Naive thymus-derived CD8-positive, alpha-beta T cell (primary cell): ENCODE results near the gene CCDC88A. TPM values are rescaled to one million over a fixed set of nuclear protein-coding genes. Genes with fewer than 3 reads are reported as not detected.
"Not testable (repeated sequence)": the region's sequence is repeated elsewhere in the genome, so short reads cannot be mapped to it uniquely, and the experiment has no call there.

Experiments used
- ATAC-seq, 2 donors: fragments of 150-1000 bp; cut with Tn5 transposase in 1 of 2; sonication (Bioruptor Pico), chemical (Tn5 transposase) in 1 of 2; 1 replicate in 1 of 2; 2 replicates in 1 of 2; pipeline ENCODE4 v1.10.0; 2021; ENCODE audit warnings: mild to moderate bottlenecking in 2 of 2, moderate library complexity in 2 of 2
- POLR2A ChIA-PET: fragments of 350-600 bp; sonication (Branson Sonifier 250); formaldehyde crosslinking; loops from one replicate; lab custom pipeline; 2021; ENCODE audit warnings: antibody characterized with exemption; lab: Charles Lee
- DNase-seq, 10 donors: peaks; one replicate each; pipeline versions ENCODE4 v3.0.0 to v3.0.0-alpha.2; 2020 to 2022
- H3K27ac Mint-ChIP-seq, 10 donors: one replicate each; pipeline ENCODE4 v1.8.0; 2020 to 2022; ENCODE audit warnings: mild to moderate bottlenecking in 10 of 10, mixed read lengths in 10 of 10, moderate library complexity in 4 of 10, inconsistent platforms in 1 of 10
- H3K27me3 Mint-ChIP-seq, 5 donors: one replicate each; pipeline ENCODE4 v1.8.0; 2021 to 2022; ENCODE audit warnings: mixed read lengths in 5 of 5
- H3K36me3 Mint-ChIP-seq, 3 donors: one replicate each; pipeline ENCODE4 v1.8.0; 2020 to 2022; ENCODE audit warnings: mixed read lengths in 3 of 3, mild to moderate bottlenecking in 2 of 3, inconsistent platforms in 1 of 3
- H3K4me1 Mint-ChIP-seq, 4 donors: one replicate each; pipeline ENCODE4 v1.8.0; 2021 to 2022; ENCODE audit warnings: mixed read lengths in 4 of 4
- H3K4me3 Mint-ChIP-seq, 10 donors: one replicate each; pipeline ENCODE4 v1.8.0; 2020 to 2022; ENCODE audit warnings: mild to moderate bottlenecking in 10 of 10, mixed read lengths in 10 of 10, moderate library complexity in 6 of 10, inconsistent platforms in 1 of 10
- H3K9me3 Mint-ChIP-seq, 9 donors: one replicate each; pipeline ENCODE4 v1.8.0; 2020 to 2022; ENCODE audit warnings: mixed read lengths in 9 of 9, mild to moderate bottlenecking in 3 of 9, inconsistent platforms in 1 of 9, moderate library complexity in 1 of 9
- polyA plus RNA-seq, 3 donors: library from polyadenylated mRNA; unstranded; fragments of 300-500 nt; fragmentation: Illumina TruSeq; gene quantifications; one replicate each; pipeline ENCODE4 v1.2.3, GENCODE V29; 2021
- total RNA-seq, 8 experiments: library from RNA in 2 of 8; stranded (reverse) in 2 of 8; gene quantifications; one replicate each; pipeline ENCODE4 v1.2.3 and lab custom pipeline; 2021 to 2026

The CCDC88A gene
- total and polyA plus RNA-seq, 5 experiments from 2014 or later = 0.87 to 26.1 (median 5.0) TPM

DNA sequence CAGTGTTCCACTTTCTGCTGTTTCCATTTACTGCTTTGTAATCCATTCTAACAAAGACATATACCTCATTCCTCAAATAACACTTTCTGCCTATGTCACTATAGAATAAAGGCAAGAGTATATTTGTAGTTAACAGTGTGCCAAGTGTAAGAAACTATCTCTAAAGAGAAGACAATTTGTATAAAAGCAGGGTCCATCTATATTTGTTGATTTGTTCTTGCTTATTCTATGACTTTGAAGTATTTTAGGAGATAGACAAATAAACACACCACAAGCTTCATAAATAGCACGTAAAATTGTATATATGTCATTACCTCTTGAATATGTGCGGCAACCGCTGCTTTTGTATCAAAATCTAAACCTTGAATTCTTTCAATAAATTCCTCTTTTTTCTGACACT, 56.0 kb downstream of the CCDC88A start:
- H3K9me3 Mint-ChIP-seq = no peaks in the 10 kb centered on the region
- no peaks in the 10 kb centered on the region for H3K4me1 Mint-ChIP-seq
- H3K27me3 Mint-ChIP-seq = no peaks in the 10 kb centered on the region
- DNase-seq = no peak
- POLR2A ChIA-PET = no interaction called here
- H3K27ac Mint-ChIP-seq = no peak overlapping the region
- no peak for ATAC-seq
- H3K4me3 Mint-ChIP-seq = no peak overlapping the region
- peaks cover 0 to 10% (median 8%) of the 10 kb centered on the region in 3 donors for H3K36me3 Mint-ChIP-seq

DNA sequence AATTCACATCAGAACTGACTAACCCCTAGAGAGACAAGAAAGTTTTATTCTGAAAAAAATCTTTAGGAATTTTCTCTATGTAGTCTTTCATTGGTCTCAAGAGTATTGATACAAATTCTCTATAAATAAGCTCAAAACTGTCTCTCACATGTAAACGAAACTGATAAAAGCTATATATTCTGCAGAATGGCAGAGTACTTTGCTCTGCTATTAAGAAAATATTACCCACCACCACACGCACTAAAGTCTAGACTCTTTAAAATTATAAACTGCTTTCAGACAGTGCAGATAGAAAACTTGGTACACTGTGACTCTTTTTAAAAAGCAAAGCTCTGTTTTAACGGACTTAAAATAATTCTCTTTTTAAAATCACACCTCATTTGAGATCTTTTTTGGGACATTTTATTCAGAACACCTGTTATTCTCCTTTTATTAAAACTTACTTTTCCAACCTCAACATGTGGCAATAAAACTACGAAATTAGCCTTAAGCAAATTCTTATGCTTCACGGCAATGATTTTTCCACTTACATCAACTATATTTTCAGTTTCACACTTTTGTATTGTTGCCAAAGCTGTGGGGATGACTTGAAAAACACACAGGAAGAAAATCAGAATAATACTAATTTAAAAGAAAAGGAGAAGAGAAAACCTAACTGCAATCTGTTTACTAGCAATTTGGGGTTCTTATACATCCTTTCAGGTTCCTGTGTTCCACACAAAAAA, 58.0 kb downstream of the CCDC88A start:
- ATAC-seq (no peak), DNase-seq (no peak)
- no peaks in the 10 kb centered on the region for H3K27me3 Mint-ChIP-seq
- H3K9me3 Mint-ChIP-seq = no peaks in the 10 kb centered on the region
- peaks cover 0 to 15% (median 15%) of the 10 kb centered on the region in 3 donors for H3K36me3 Mint-ChIP-seq
- no peaks in the 10 kb centered on the region for H3K4me1 Mint-ChIP-seq
- no peak overlapping the region for H3K27ac Mint-ChIP-seq
- H3K4me3 Mint-ChIP-seq = no peak overlapping the region
- POLR2A ChIA-PET = no interaction called here

GRCh38 chr2:55358451-55358850, 61.2 kb downstream of the CCDC88A start:
- peaks cover 4 to 26% (median 22%) of the 10 kb centered on the region in 3 donors for H3K36me3 Mint-ChIP-seq
- POLR2A ChIA-PET = no interaction called here
- no peak overlapping the region for H3K4me3 Mint-ChIP-seq
- ATAC-seq = no peak
- DNase-seq = no peak
- no peaks in the 10 kb centered on the region for H3K9me3 Mint-ChIP-seq
- H3K27me3 Mint-ChIP-seq = no peaks in the 10 kb centered on the region
- peak overlapping the region in 1 of 10 donors; percentile 39 for H3K27ac Mint-ChIP-seq
- no peaks in the 10 kb centered on the region for H3K4me1 Mint-ChIP-seq

DNA sequence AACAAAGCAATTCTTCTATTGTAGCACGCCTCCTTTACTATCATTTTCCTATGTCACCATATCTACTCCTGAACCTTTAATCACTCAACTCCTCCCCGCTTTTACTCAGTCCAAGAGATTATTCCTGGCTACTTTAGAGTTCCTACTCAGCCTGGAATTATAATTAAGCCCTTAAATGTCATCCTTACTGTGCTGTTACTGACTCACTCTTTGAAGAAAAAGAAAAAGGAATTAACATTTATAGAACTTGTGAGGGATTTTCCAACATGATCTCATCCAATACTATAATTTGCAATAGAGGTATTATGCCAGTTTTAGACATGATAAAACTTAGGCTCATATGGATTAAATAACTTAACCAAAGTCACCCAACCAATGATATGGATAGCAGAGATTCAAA, 61.7 kb downstream of the CCDC88A start:
- POLR2A ChIA-PET = no interaction called here
- H3K4me3 Mint-ChIP-seq = no peak overlapping the region
- H3K36me3 Mint-ChIP-seq = peaks cover 4 to 26% (median 23%) of the 10 kb centered on the region in 3 donors
- H3K27me3 Mint-ChIP-seq = no peaks in the 10 kb centered on the region
- H3K9me3 Mint-ChIP-seq = no peaks in the 10 kb centered on the region
- no peaks in the 10 kb centered on the region for H3K4me1 Mint-ChIP-seq
- no peak for DNase-seq
- ATAC-seq = no peak
- no peak overlapping the region for H3K27ac Mint-ChIP-seq

DNA sequence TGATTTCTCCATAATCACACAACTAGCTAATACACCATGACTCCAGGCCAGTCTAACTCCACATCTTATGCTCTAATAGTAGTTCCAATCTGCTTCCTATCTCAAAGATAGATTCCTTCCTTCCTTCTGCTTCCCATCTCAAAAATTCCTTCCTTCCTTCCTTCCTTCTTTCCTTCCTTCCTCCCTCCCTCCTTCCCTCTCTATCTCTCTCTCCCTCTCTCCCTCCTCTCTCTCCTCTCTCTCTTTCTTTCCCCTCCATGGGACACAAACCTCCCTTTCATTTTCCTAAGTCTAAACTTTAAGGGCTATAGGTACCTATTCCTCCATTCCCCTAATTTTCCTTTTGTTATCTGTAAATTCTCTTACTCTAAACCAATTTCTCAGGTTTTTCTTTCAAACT, 62.5 kb downstream of the CCDC88A start:
- peaks cover 4 to 29% (median 21%) of the 10 kb centered on the region in 3 donors for H3K36me3 Mint-ChIP-seq
- no peaks in the 10 kb centered on the region for H3K4me1 Mint-ChIP-seq
- H3K4me3 Mint-ChIP-seq = no peak overlapping the region
- POLR2A ChIA-PET = no interaction called here
- DNase-seq (no peak), ATAC-seq (no peak)
- no peaks in the 10 kb centered on the region for H3K9me3 Mint-ChIP-seq
- no peaks in the 10 kb centered on the region for H3K27me3 Mint-ChIP-seq
- H3K27ac Mint-ChIP-seq = no peak overlapping the region

- H3K4me1 Mint-ChIP-seq, ATAC-seq, H3K4me3 Mint-ChIP-seq, H3K9me3 Mint-ChIP-seq, DNase-seq, H3K27ac Mint-ChIP-seq, H3K27me3 Mint-ChIP-seq, POLR2A ChIA-PET: not testable (repeated sequence)
- peaks cover 4 to 38% (median 21%) of the 10 kb centered on the region in 3 donors for H3K36me3 Mint-ChIP-seq
These were observed 63.5 kb downstream of the CCDC88A start for GRCh38 chr2:55356136-55356535.

- Mint-ChIP-seq H3K4me3 (no peak overlapping the region), H3K27ac (no peak overlapping the region), H3K27me3 (no peaks in the 10 kb centered on the region), H3K4me1 (peaks cover 0 to 2% (median 0%) of the 10 kb centered on the region in 4 donors), H3K9me3 (peaks cover 0 to 4% (median 0%) of the 10 kb centered on the region in 9 donors), H3K36me3 (peaks cover 4 to 38% (median 20%) of the 10 kb centered on the region in 3 donors)
- no peak for ATAC-seq
- DNase-seq = no peak
- POLR2A ChIA-PET = no interaction called here
These were observed 64.2 kb downstream of the CCDC88A start for GRCh38 chr2:55355451-55355850.

DNA sequence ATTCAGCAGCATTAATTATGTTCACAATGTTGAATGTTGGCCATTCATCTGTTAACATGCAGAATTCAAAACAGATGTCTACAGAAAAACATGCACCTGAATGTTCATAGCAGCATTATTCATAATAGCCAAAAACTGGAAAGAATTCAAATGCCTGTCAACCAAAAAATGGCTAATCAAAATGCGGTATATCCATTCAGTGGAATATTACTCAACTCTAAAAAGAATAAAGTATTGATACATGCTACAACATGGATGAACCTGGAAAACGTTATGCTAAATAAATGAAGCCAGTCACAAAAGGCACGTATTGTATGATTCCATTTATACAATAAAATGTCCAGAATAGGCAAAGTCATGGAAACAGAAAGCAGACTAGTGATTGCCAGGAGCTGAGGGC, 68.0 kb downstream of the CCDC88A start:
- peaks cover 0 to 4% (median 0%) of the 10 kb centered on the region in 9 donors for H3K9me3 Mint-ChIP-seq
- POLR2A ChIA-PET = interaction anchor here (0.6 kb wide), 1 partner anchor 82 kb away, joined by 3 read pairs; no protein-coding TSS in a partner anchor
- DNase-seq (no peak), ATAC-seq (no peak)
- peaks cover 4 to 23% (median 19%) of the 10 kb centered on the region in 3 donors for H3K36me3 Mint-ChIP-seq
- H3K4me1 Mint-ChIP-seq = peaks cover 0 to 2% (median 0%) of the 10 kb centered on the region in 4 donors
- no peaks in the 10 kb centered on the region for H3K27me3 Mint-ChIP-seq
- no peak overlapping the region for H3K27ac Mint-ChIP-seq
- H3K4me3 Mint-ChIP-seq = no peak overlapping the region

GRCh38 chr2:55345064-55345463, 74.6 kb downstream of the CCDC88A start:
- no peak for DNase-seq
- Mint-ChIP-seq H3K4me1 (no peaks in the 10 kb centered on the region), H3K4me3 (no peak overlapping the region), H3K9me3 (no peaks in the 10 kb centered on the region), H3K36me3 (peaks cover 0 to 13% (median 12%) of the 10 kb centered on the region in 3 donors), H3K27ac (no peak overlapping the region), H3K27me3 (no peaks in the 10 kb centered on the region)
- ATAC-seq = no peak
- POLR2A ChIA-PET = no interaction called here

DNA sequence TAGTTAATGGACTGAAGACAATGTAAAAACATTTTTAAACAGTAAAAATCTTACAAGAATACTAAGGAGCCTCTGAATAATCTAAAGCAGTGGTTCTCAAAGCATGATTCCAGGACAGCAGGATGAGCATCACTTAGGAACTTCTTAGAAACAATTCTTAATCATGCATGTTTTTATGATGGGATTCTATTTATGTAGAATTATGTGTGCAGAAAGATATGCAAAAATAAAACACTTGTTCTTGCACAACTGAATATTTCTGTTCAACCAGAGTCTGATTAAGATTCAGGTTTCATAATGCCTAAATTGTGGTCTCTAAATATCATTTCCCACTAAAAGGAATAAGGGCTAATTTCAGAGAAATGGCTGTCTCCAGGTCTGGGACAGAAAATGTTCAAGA, 81.4 kb downstream of the CCDC88A start:
- H3K4me1 Mint-ChIP-seq = no peaks in the 10 kb centered on the region
- H3K36me3 Mint-ChIP-seq = peaks cover 0 to 18% (median 6%) of the 10 kb centered on the region in 3 donors
- H3K27ac Mint-ChIP-seq = peak overlapping the region in 1 of 10 donors; percentile 13
- POLR2A ChIA-PET = no interaction called here
- ATAC-seq (no peak), DNase-seq (no peak)
- H3K9me3 Mint-ChIP-seq = no peaks in the 10 kb centered on the region
- no peak overlapping the region for H3K4me3 Mint-ChIP-seq
- no peaks in the 10 kb centered on the region for H3K27me3 Mint-ChIP-seq

- no peak for ATAC-seq
- POLR2A ChIA-PET = no interaction called here
- H3K4me3 Mint-ChIP-seq = no peak overlapping the region
- no peak for DNase-seq
- no peaks in the 10 kb centered on the region for H3K27me3 Mint-ChIP-seq
- H3K9me3 Mint-ChIP-seq = no peaks in the 10 kb centered on the region
- peaks cover 0 to 20% (median 2%) of the 10 kb centered on the region in 3 donors for H3K36me3 Mint-ChIP-seq
- H3K4me1 Mint-ChIP-seq = no peaks in the 10 kb centered on the region
- H3K27ac Mint-ChIP-seq = no peak overlapping the region
These were observed 84.9 kb downstream of the CCDC88A start for GRCh38 chr2:55334728-55335127.

GRCh38 chr2:55330541-55331297, 88.9 kb downstream of the CCDC88A start:
- Mint-ChIP-seq H3K36me3 (peaks cover 19 to 40% (median 22%) of the 10 kb centered on the region in 3 donors), H3K27me3 (no peaks in the 10 kb centered on the region), H3K4me3 (no peak overlapping the region), H3K27ac (no peak overlapping the region), H3K4me1 (no peaks in the 10 kb centered on the region), H3K9me3 (peaks cover 0 to 8% (median 0%) of the 10 kb centered on the region in 9 donors)
- POLR2A ChIA-PET = no interaction called here
- ATAC-seq = no peak
- no peak for DNase-seq
